AG04450 (cell line): ENCODE results near the gene RPH3AL. TPM values are rescaled to one million over a fixed set of nuclear protein-coding genes. Genes with fewer than 3 reads are reported as not detected.

ENCODE experiments used
- CTCF ChIA-PET: fragments of 300-600, 350-600 bp; formaldehyde crosslinking; extraction: SDS; loops from one replicate; lab custom pipeline; 2022; ENCODE audit warnings: antibody characterized with exemption, inconsistent platforms; lab: Charles Lee
- POLR2A ChIA-PET: fragments of 350-600 bp; formaldehyde crosslinking; extraction: SDS; loops from one replicate; lab custom pipeline; 2021; ENCODE audit warnings: antibody characterized with exemption, inconsistent platforms; lab: Yijun Ruan, JAX
- DNase-seq: peaks from one replicate; pipeline ENCODE4 v3.0.0-alpha.2; 2011; ENCODE audit warnings: low read depth, low spot score
- H3K27ac ChIP-seq: one replicate; pipeline ENCODE4 v1.5.1; 2012; ENCODE audit warnings: low read depth, low read length, control low read depth
- H3K27me3 ChIP-seq: one replicate; pipeline ENCODE4 v1.6.0; 2012; ENCODE audit warnings: low read length; ENCODE audit not compliant: control insufficient read depth, insufficient read depth
- H3K4me3 ChIP-seq: 2 replicates; pipeline ENCODE4 v1.5.1; 2011; ENCODE audit warnings: mild to moderate bottlenecking, low read depth, low read length, control low read depth
- H3K9me3 ChIP-seq: 2 replicates; pipeline ENCODE4 v1.5.1; 2012; ENCODE audit warnings: low read length; ENCODE audit not compliant: control insufficient read depth, insufficient read depth
- polyA plus RNA-seq: library from polyadenylated mRNA; depleted of rRNA; stranded (reverse); fragments of >200 nt; gene quantifications from 2 replicates; pipeline ENCODE4 v1.2.3, GENCODE V29; 2011
- TF ChIP-seq, protein P1 (sequence below): IDR thresholded peaks from 2 replicates; pipeline ENCODE4 v1.5.1; 2011; ENCODE audit warnings: low read depth, low read length, control low read depth, inconsistent platforms

Gene RPH3AL
- polyA plus RNA-seq, 1 experiment, result 1.3 TPM

DNA sequence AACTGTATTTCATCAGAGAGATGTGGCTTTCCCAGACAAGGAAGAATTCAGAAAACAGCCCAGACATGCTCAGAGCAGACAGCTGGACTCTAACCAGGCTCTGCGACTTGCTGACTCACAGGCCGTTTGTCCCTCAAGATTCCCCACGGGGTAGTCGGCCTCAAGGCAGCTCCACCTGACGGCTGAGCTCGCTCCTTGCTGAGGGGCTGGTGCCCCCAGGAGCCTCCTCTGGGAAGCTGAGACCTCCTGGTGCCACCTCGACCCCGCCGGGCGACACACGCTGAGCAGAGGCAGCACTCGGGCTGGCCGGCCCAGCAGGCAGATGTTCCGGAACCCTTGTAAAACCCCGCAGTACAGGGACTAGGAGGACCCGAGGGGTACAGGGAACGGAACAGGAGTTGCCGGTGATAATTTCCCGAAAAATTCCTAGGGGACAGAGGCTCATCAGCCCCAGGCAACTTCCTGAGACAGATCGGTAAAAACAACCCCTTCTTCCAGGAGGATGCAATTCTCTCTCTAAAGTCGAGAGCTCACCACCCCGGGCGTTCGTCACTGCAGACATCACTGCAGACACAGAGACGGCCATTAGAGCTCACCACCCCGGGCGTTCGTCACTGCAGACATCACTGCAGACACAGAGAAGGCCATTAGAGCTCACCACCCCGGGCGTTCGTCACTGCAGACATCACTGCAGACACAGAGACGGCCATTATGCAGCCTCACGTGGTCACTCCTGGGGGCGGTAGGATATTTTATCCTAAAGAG lies 19.9 kb downstream of the RPH3AL start:
- Histone ChIP-seq H3K4me3 (no peak overlapping the region), H3K27ac (no peak overlapping the region), H3K9me3 (no peaks in the 10 kb centered on the region; the same call in 1 of the 2 replicates), H3K27me3 (peaks cover 48% of the 10 kb centered on the region)
- CTCF ChIA-PET, result no interaction called here
- TF ChIP-seq, protein P1, sequence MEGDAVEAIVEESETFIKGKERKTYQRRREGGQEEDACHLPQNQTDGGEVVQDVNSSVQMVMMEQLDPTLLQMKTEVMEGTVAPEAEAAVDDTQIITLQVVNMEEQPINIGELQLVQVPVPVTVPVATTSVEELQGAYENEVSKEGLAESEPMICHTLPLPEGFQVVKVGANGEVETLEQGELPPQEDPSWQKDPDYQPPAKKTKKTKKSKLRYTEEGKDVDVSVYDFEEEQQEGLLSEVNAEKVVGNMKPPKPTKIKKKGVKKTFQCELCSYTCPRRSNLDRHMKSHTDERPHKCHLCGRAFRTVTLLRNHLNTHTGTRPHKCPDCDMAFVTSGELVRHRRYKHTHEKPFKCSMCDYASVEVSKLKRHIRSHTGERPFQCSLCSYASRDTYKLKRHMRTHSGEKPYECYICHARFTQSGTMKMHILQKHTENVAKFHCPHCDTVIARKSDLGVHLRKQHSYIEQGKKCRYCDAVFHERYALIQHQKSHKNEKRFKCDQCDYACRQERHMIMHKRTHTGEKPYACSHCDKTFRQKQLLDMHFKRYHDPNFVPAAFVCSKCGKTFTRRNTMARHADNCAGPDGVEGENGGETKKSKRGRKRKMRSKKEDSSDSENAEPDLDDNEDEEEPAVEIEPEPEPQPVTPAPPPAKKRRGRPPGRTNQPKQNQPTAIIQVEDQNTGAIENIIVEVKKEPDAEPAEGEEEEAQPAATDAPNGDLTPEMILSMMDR, result no peak
- POLR2A ChIA-PET, result no interaction called here
- no peak for DNase-seq

DNA sequence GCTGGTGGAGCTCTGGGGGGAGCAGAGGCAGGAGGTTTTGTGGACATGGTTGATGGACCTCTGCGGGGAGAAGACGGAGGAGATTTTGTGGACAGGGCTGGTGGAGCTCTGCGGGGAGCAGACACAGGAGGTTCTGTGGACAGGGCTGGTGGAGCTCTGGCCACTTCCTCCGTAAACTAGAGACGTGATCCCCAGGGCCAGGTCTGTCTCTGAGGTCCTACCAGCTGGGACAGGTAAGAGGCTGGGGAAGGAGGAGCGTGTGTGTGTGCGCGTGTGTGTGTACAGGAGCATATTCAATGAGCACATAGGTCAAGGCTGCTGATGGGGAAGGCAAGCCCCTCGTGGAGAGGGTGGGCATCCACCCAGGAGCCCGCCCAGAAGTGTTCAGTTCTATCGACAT lies 20.6 kb downstream of the RPH3AL start:
- H3K9me3 ChIP-seq, result no peaks in the 10 kb centered on the region; the same call in 1 of the 2 replicates
- ChIA-PET CTCF (no interaction called here), POLR2A (no interaction called here)
- H3K27ac ChIP-seq, result no peak overlapping the region
- peaks cover 44% of the 10 kb centered on the region for H3K27me3 ChIP-seq
- DNase-seq, result no peak
- H3K4me3 ChIP-seq, result no peak overlapping the region
- TF ChIP-seq, protein P1, result no peak

DNA sequence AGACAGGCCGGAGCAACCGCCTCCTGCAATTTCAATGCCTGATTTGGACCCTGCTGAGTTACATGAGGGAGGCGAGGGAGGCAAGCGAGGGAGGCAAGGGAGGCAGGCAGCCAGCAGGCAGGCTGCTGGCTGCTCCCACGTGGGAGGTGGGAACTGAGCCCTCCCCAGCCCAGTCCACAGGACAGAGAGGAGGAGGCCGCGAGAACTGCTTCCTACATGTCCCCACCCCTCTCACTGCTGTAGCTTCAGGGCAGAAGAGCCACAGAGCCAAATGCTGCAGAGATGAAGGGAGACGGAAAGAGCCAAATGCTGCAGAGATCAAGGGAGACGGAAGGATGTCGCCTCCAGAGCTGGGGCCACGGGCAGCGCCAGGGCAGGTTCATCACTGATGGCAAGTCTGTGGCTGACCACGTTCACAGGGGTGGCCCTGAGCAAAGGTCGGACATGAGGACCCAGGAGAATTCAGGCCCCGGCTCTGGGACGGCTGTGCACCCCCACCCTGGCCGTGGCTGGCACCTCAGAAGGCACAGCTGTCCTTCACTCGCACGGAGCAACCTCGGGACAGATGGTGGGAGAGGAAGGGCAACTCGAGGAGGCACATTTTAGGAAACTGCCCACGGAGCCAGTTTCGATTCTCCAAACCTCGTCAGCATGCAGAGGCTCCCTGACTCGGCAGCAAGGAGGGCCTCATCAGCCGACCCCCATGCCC lies 21.5 kb downstream of the RPH3AL start:
- CTCF ChIA-PET, result no interaction called here
- TF ChIP-seq, protein P1, result no peak
- no peak overlapping the region for H3K27ac ChIP-seq
- DNase-seq, result no peak
- no peak overlapping the region for H3K4me3 ChIP-seq
- H3K9me3 ChIP-seq, result no peaks in the 10 kb centered on the region; the same call in 1 of the 2 replicates
- POLR2A ChIA-PET, result no interaction called here
- H3K27me3 ChIP-seq, result peaks cover 39% of the 10 kb centered on the region

DNA sequence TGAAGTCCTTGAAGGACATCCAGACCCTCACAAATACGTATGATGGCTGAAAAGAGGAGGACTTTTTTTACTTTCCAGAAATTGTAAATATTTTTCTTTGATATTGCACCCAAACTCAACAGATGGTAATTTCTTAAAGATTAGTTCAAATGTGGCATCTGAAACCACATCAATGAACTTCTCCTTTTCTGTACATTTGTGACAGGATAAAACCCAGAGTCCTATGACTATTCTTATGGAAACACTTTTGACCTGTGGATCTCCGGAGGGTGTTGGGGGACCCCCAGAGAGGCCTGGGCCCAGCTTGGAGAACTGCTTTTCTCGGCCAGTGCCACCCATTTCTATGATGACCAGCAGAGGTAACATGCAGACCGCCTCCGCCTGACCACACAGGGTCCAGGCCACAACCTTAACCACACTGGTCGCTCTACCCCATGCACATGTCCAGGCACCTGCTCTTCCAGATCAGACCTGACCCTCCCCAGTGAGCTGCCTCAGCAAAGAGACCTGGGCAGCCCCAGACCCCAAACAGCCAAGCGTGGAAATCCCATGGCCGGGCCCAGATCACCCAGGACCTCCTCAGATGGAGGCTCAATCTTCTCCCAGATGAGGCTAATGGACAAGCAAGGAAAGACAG lies 22.7 kb downstream of the RPH3AL start:
- no peak for DNase-seq
- Histone ChIP-seq H3K27ac (no peak overlapping the region), H3K4me3 (no peak overlapping the region), H3K9me3 (no peaks in the 10 kb centered on the region), H3K27me3 (peaks cover 32% of the 10 kb centered on the region)
- CTCF ChIA-PET, result no interaction called here
- POLR2A ChIA-PET, result no interaction called here
- TF ChIP-seq, protein P1, result no peak

DNA sequence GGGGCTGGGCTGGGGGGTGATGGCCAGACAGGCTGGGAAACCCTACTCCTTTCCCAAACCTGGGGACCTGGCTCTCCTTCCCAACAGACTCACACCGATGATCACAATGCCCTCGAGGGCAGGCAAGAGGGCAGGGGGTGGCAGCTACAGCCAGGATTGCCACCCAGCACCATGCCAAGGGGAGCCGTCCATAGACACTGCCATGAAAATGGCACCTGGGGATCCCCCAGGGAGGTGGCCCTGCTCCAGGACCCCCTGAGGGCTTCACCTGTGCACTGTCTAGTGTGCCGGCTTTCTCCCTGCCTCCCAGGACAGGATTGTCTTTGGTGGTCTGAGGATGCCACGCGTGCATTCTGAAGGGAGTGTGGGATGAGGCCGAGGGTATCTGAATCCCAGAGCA lies 24.6 kb downstream of the RPH3AL start:
- DNase-seq, result no peak
- ChIA-PET CTCF (no interaction called here), POLR2A (no interaction called here)
- H3K4me3 ChIP-seq, result no peak overlapping the region
- no peaks in the 10 kb centered on the region for H3K9me3 ChIP-seq
- TF ChIP-seq, protein P1, result no peak
- H3K27me3 ChIP-seq, result peaks cover 28% of the 10 kb centered on the region
- no peak overlapping the region for H3K27ac ChIP-seq
